ENCODE results near the gene TSHZ3.

DNA sequence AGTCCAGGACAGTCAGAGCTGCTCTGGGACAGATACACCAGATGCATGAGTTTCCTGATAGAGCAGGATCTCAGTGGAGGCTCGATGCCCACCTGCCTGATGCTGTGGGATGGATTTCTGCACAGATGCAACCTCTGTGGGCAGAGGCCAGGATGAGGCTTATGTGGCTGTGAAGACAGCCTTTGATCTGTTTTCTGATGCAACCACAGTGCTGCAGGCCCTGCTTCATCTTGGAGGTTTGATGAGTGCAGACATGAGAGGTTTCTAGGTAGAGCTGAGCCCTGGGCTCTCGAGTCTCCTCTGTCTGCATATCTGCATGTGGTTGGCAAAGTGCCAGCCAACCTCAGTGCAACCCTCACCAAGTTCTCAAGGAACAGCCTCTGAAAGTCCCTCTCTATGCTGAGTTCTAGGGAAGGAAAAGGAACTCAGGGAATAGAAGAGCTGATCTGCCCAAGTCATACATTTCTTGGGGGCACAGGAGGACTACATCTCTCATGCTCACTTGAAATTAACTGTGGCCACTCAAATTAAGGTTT is 23.1 kb upstream of the TSHZ3 start:
- TF ChIP-seq, protein P1, sequence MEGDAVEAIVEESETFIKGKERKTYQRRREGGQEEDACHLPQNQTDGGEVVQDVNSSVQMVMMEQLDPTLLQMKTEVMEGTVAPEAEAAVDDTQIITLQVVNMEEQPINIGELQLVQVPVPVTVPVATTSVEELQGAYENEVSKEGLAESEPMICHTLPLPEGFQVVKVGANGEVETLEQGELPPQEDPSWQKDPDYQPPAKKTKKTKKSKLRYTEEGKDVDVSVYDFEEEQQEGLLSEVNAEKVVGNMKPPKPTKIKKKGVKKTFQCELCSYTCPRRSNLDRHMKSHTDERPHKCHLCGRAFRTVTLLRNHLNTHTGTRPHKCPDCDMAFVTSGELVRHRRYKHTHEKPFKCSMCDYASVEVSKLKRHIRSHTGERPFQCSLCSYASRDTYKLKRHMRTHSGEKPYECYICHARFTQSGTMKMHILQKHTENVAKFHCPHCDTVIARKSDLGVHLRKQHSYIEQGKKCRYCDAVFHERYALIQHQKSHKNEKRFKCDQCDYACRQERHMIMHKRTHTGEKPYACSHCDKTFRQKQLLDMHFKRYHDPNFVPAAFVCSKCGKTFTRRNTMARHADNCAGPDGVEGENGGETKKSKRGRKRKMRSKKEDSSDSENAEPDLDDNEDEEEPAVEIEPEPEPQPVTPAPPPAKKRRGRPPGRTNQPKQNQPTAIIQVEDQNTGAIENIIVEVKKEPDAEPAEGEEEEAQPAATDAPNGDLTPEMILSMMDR (IDR thresholded peaks at IDR 0.05), result no peak
- no peak for TF ChIP-seq POLR2A (IDR thresholded peaks at IDR 0.05)
